IPS-20b (cell line): Measurements from ENCODE around the gene ODC1.

Experiments
- H3K27ac ChIP-seq: one replicate; pipeline ENCODE4 v1.5.1; 2013; ENCODE audit warnings: low read length
- H3K27me3 ChIP-seq: 2 replicates; pipeline ENCODE4 v1.6.1; 2013; ENCODE audit warnings: mild to moderate bottlenecking, low read length, inconsistent platforms; ENCODE audit not compliant: insufficient read depth
- H3K36me3 ChIP-seq: 2 replicates; pipeline ENCODE4 v1.6.1; 2013; ENCODE audit warnings: low read depth, mild to moderate bottlenecking, inconsistent platforms, low read length, moderate library complexity; ENCODE audit not compliant: insufficient read depth
- H3K4me1 ChIP-seq: 2 replicates; pipeline ENCODE4 v1.6.1; 2013; ENCODE audit warnings: mild to moderate bottlenecking, control low read depth, inconsistent platforms, low read length, moderate library complexity; ENCODE audit not compliant: insufficient read depth
- H3K4me3 ChIP-seq: 2 replicates; pipeline ENCODE4 v1.5.1; 2013; ENCODE audit warnings: mild to moderate bottlenecking, low read length, inconsistent platforms
- H3K9ac ChIP-seq: 2 replicates; pipeline ENCODE4 v1.6.1; 2013; ENCODE audit warnings: low read depth, mild to moderate bottlenecking, inconsistent platforms, low read length, moderate library complexity
- H3K9me3 ChIP-seq: 2 replicates; pipeline ENCODE4 v1.6.1; 2013; ENCODE audit warnings: mild to moderate bottlenecking, low read depth, low read length, inconsistent platforms; ENCODE audit not compliant: insufficient read depth

Gene ODC1

GRCh38 chr2:10430886-10431622, 17.1 kb downstream of the ODC1 start:
- H3K4me3 ChIP-seq, result no peak overlapping the region
- H3K9me3 ChIP-seq, result no peaks in the 10 kb centered on the region
- H3K9ac ChIP-seq, result no peak overlapping the region
- no peaks in the 10 kb centered on the region for H3K36me3 ChIP-seq
- H3K27ac ChIP-seq, result no peak overlapping the region
- H3K4me1 ChIP-seq, result no peaks in the 10 kb centered on the region
- no peaks in the 10 kb centered on the region for H3K27me3 ChIP-seq

- Histone ChIP-seq H3K4me3 (no peak overlapping the region), H3K4me1 (no peaks in the 10 kb centered on the region), H3K27ac (no peak overlapping the region), H3K9me3 (no peaks in the 10 kb centered on the region), H3K9ac (no peak overlapping the region), H3K36me3 (no peaks in the 10 kb centered on the region), H3K27me3 (no peaks in the 10 kb centered on the region)
Observed at GRCh38 chr2:10428924-10429323, 19.2 kb downstream of the ODC1 start.

GRCh38 chr2:10428355-10428754, 19.8 kb downstream of the ODC1 start:
- H3K27ac ChIP-seq, result no peak overlapping the region
- H3K36me3 ChIP-seq, result no peaks in the 10 kb centered on the region

GRCh38 chr2:10427618-10427949, 20.5 kb downstream of the ODC1 start:
- Histone ChIP-seq H3K4me3 (no peak overlapping the region), H3K27ac (no peak overlapping the region), H3K9ac (no peak overlapping the region), H3K9me3 (no peaks in the 10 kb centered on the region), H3K4me1 (no peaks in the 10 kb centered on the region), H3K27me3 (no peaks in the 10 kb centered on the region), H3K36me3 (no peaks in the 10 kb centered on the region)

More at GRCh38 chr2:10428355-10428754, 19.8 kb downstream of the ODC1 start:
- Histone ChIP-seq H3K4me1 (no peaks in the 10 kb centered on the region), H3K9me3 (no peaks in the 10 kb centered on the region), H3K9ac (no peak overlapping the region), H3K4me3 (no peak overlapping the region), H3K27me3 (no peaks in the 10 kb centered on the region)

- H3K9me3 ChIP-seq, result no peaks in the 10 kb centered on the region
- H3K27ac ChIP-seq, result no peak overlapping the region
- no peak overlapping the region for H3K4me3 ChIP-seq
- no peak overlapping the region; the same call in 1 of the 2 replicates for H3K9ac ChIP-seq
- H3K4me1 ChIP-seq, result no peaks in the 10 kb centered on the region
- no peaks in the 10 kb centered on the region for H3K36me3 ChIP-seq
- H3K27me3 ChIP-seq, result no peaks in the 10 kb centered on the region
Observed at GRCh38 chr2:10426726-10427617, 21.2 kb downstream of the ODC1 start.

- no peak overlapping the region for H3K9ac ChIP-seq
- H3K4me3 ChIP-seq, result no peak overlapping the region
- no peaks in the 10 kb centered on the region for H3K4me1 ChIP-seq
- H3K27ac ChIP-seq, result no peak overlapping the region
- no peaks in the 10 kb centered on the region for H3K36me3 ChIP-seq
- no peaks in the 10 kb centered on the region for H3K27me3 ChIP-seq
- H3K9me3 ChIP-seq, result no peaks in the 10 kb centered on the region
Observed at GRCh38 chr2:10425699-10426098, 22.4 kb downstream of the ODC1 start.

GRCh38 chr2:10424916-10425505, 23.1 kb downstream of the ODC1 start:
- no peaks in the 10 kb centered on the region for H3K36me3 ChIP-seq
- H3K27ac ChIP-seq, result no peak overlapping the region
- no peaks in the 10 kb centered on the region for H3K4me1 ChIP-seq
- no peak overlapping the region for H3K4me3 ChIP-seq
- H3K9ac ChIP-seq, result no peak overlapping the region
- H3K9me3 ChIP-seq, result no peaks in the 10 kb centered on the region
- H3K27me3 ChIP-seq, result no peaks in the 10 kb centered on the region

- Histone ChIP-seq H3K9ac (no peak overlapping the region), H3K27ac (no peak overlapping the region), H3K4me1 (no peaks in the 10 kb centered on the region), H3K4me3 (no peak overlapping the region), H3K9me3 (no peaks in the 10 kb centered on the region), H3K36me3 (no peaks in the 10 kb centered on the region), H3K27me3 (no peaks in the 10 kb centered on the region)
Observed at GRCh38 chr2:10424051-10424450, 24.1 kb downstream of the ODC1 start.

GRCh38 chr2:10423400-10423774, 24.7 kb downstream of the ODC1 start:
- H3K36me3 ChIP-seq, result no peaks in the 10 kb centered on the region
- H3K27ac ChIP-seq, result no peak overlapping the region
- no peaks in the 10 kb centered on the region for H3K27me3 ChIP-seq

GRCh38 chr2:10422732-10423399, 25.3 kb downstream of the ODC1 start:
- Histone ChIP-seq H3K27ac (no peak overlapping the region), H3K4me1 (no peaks in the 10 kb centered on the region), H3K36me3 (no peaks in the 10 kb centered on the region), H3K9ac (no peak overlapping the region), H3K4me3 (no peak overlapping the region), H3K9me3 (no peaks in the 10 kb centered on the region), H3K27me3 (no peaks in the 10 kb centered on the region)

More at GRCh38 chr2:10423400-10423774, 24.7 kb downstream of the ODC1 start:
- Histone ChIP-seq H3K4me3 (no peak overlapping the region), H3K9ac (no peak overlapping the region), H3K4me1 (no peaks in the 10 kb centered on the region), H3K9me3 (no peaks in the 10 kb centered on the region)

- H3K9ac ChIP-seq, result no peak overlapping the region
- H3K9me3 ChIP-seq, result no peaks in the 10 kb centered on the region
- no peak overlapping the region for H3K4me3 ChIP-seq
- H3K27ac ChIP-seq, result no peak overlapping the region
- H3K36me3 ChIP-seq, result no peaks in the 10 kb centered on the region
- no peaks in the 10 kb centered on the region for H3K27me3 ChIP-seq
- H3K4me1 ChIP-seq, result no peaks in the 10 kb centered on the region
Observed at GRCh38 chr2:10422251-10422650, 25.9 kb downstream of the ODC1 start.
